C1 segment of cervical spinal cord (tissue), 14 donors: ENCODE measurements around the gene AAK1.
"Not testable (repeated sequence)": the region's sequence is repeated elsewhere in the genome, so short reads cannot be mapped to it uniquely, and the experiment has no call there.

Experiments used
- DNase-seq, 14 donors: peaks; one replicate each; lab custom pipeline; 2025; lab: John Stamatoyannopoulos, UW

AAK1 gene

GRCh38 chr2:69454976-69455375 lies 188.6 kb downstream of the AAK1 start:
- no peak for DNase-seq

GRCh38 chr2:69453475-69454129 lies 189.9 kb downstream of the AAK1 start:
- DNase-seq: no peak

- no peak for DNase-seq
These were observed 190.9 kb downstream of the AAK1 start for GRCh38 chr2:69452687-69453086.

- DNase-seq: no peak
These were observed 192.7 kb downstream of the AAK1 start for GRCh38 chr2:69450735-69451416.

- no peak for DNase-seq
These were observed 193.6 kb downstream of the AAK1 start for GRCh38 chr2:69449906-69450305.

GRCh38 chr2:69443673-69444072 lies 199.9 kb downstream of the AAK1 start:
- not testable (repeated sequence) for DNase-seq

- not testable (repeated sequence) for DNase-seq
These were observed 204.0 kb downstream of the AAK1 start for GRCh38 chr2:69439499-69439898.

- peak in 1 of 14 donors; percentile 36 for DNase-seq
These were observed 205.0 kb downstream of the AAK1 start for GRCh38 chr2:69438580-69438979.

GRCh38 chr2:69437751-69438154 lies 205.8 kb downstream of the AAK1 start:
- DNase-seq: peak in 3 of 14 donors; percentile 69 to 70 (median 69)

- peak; percentile 51 to 97 (median 90) for DNase-seq
These were observed 206.4 kb downstream of the AAK1 start, which contains the start of gene NFU1 for GRCh38 chr2:69436938-69437750. NFU1 (minus strand) TSS chr2:69437435; CDS start chr2:69437422, 13 bp downstream.

- no peak for DNase-seq
These were observed 207.0 kb downstream of the AAK1 start for GRCh38 chr2:69436596-69436937.

GRCh38 chr2:69434753-69435152 lies 208.8 kb downstream of the AAK1 start:
- no peak for DNase-seq

- no peak for DNase-seq
These were observed 213.9 kb downstream of the AAK1 start for GRCh38 chr2:69429491-69430183.

- no peak for DNase-seq
These were observed 214.6 kb downstream of the AAK1 start for GRCh38 chr2:69428981-69429380.

- no peak for DNase-seq
These were observed 219.1 kb downstream of the AAK1 start for GRCh38 chr2:69424419-69424818.

GRCh38 chr2:69422198-69422597 lies 221.3 kb downstream of the AAK1 start:
- DNase-seq: no peak

- not testable (repeated sequence) for DNase-seq
These were observed 224.4 kb downstream of the AAK1 start for GRCh38 chr2:69419111-69419510.

- no peak for DNase-seq
These were observed 227.4 kb downstream of the AAK1 start for GRCh38 chr2:69416147-69416546.
